Neural progenitor cell (in vitro differentiated cells): ENCODE data around the gene RSL24D1.

ENCODE experiments used
- EZH2 ChIP-seq: fragments of 200-600 bp; sonication (generic); IDR thresholded peaks from 2 replicates; pipeline ENCODE4 v1.6.1; 2017; ENCODE audit warnings: antibody characterized with exemption, mild to moderate bottlenecking, moderate library complexity
- EZH2phosphoT487 ChIP-seq: fragments of 200-600 bp; sonication (generic); IDR thresholded peaks from 2 replicates; pipeline ENCODE4 v1.6.1; 2017; ENCODE audit warnings: antibody characterized with exemption
- TF ChIP-seq, protein P1 (sequence below): fragments of 200-600 bp; sonication (generic); IDR thresholded peaks from 2 replicates; pipeline ENCODE4 v1.5.1; 2017; ENCODE audit warnings: antibody characterized with exemption, mild to moderate bottlenecking

DNA sequence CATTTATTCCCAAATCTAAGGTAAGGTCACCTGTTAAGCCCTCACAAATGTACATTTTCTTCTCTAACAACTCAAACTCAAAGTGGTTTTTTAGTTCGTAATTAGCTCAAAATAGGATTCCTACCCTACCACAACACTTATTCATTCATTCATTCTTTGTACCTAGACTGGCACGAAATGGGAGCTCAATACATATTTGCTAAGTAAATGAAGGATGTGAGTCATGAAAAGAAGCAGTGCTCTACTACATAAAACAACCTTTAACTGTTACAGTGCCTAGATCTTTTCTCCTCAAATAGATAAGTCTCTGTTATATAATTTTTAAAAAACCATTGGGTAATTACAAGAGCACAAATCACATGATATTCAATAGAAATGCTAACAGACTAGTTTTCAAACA lies 13.1 kb downstream of the RSL24D1 start:
- TF ChIP-seq, protein P1, sequence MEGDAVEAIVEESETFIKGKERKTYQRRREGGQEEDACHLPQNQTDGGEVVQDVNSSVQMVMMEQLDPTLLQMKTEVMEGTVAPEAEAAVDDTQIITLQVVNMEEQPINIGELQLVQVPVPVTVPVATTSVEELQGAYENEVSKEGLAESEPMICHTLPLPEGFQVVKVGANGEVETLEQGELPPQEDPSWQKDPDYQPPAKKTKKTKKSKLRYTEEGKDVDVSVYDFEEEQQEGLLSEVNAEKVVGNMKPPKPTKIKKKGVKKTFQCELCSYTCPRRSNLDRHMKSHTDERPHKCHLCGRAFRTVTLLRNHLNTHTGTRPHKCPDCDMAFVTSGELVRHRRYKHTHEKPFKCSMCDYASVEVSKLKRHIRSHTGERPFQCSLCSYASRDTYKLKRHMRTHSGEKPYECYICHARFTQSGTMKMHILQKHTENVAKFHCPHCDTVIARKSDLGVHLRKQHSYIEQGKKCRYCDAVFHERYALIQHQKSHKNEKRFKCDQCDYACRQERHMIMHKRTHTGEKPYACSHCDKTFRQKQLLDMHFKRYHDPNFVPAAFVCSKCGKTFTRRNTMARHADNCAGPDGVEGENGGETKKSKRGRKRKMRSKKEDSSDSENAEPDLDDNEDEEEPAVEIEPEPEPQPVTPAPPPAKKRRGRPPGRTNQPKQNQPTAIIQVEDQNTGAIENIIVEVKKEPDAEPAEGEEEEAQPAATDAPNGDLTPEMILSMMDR, result no peak
- TF ChIP-seq EZH2phosphoT487 (no peak), EZH2 (no peak)
